Activated CD4-positive, alpha-beta T cell treated with anti-CD3 and anti-CD28 coated beads for 24 hours (primary cell): Measurements from ENCODE around the gene RYR3.

Experiments
- DNase-seq, 2 donors: peaks; one replicate each; pipeline ENCODE4 v3.0.0-alpha.2; 2020; ENCODE audit warnings: low read depth in 2 of 2

RYR3 gene

GRCh38 chr15:33320017-33320416 is 9.2 kb downstream of the RYR3 start:
- no peak for DNase-seq

- DNase-seq, result no peak
Measured at GRCh38 chr15:33322091-33322490, 11.3 kb downstream of the RYR3 start.

GRCh38 chr15:33324609-33325008 is 13.8 kb downstream of the RYR3 start:
- no peak for DNase-seq

- DNase-seq, result no peak
Measured at GRCh38 chr15:33326908-33327307, 16.1 kb downstream of the RYR3 start.

GRCh38 chr15:33328106-33328505 is 17.3 kb downstream of the RYR3 start:
- no peak for DNase-seq

GRCh38 chr15:33329457-33329856 is 18.7 kb downstream of the RYR3 start:
- no peak for DNase-seq

- DNase-seq, result no peak
Measured at GRCh38 chr15:33330931-33331330, 20.2 kb downstream of the RYR3 start.

GRCh38 chr15:33341953-33342352 is 31.2 kb downstream of the RYR3 start:
- DNase-seq, result no peak

GRCh38 chr15:33343275-33343674 is 32.5 kb downstream of the RYR3 start:
- DNase-seq, result no peak

- DNase-seq, result no peak
Measured at GRCh38 chr15:33344111-33344510, 33.3 kb downstream of the RYR3 start.

GRCh38 chr15:33344530-33344929 is 33.8 kb downstream of the RYR3 start:
- no peak for DNase-seq

- no peak for DNase-seq
Measured at GRCh38 chr15:33354411-33354810, 43.6 kb downstream of the RYR3 start.

- no peak for DNase-seq
Measured at GRCh38 chr15:33357845-33358244, 47.1 kb downstream of the RYR3 start.

- DNase-seq, result no peak
Measured at GRCh38 chr15:33358306-33358705, 47.5 kb downstream of the RYR3 start.

GRCh38 chr15:33360886-33361285 is 50.1 kb downstream of the RYR3 start:
- DNase-seq, result no peak

GRCh38 chr15:33369941-33370622 is 59.3 kb downstream of the RYR3 start:
- no peak for DNase-seq

GRCh38 chr15:33370623-33371020 is 59.9 kb downstream of the RYR3 start:
- no peak for DNase-seq

- no peak for DNase-seq
Measured at GRCh38 chr15:33371159-33371558, 60.4 kb downstream of the RYR3 start.

GRCh38 chr15:33374226-33374914 is 63.6 kb downstream of the RYR3 start:
- no peak for DNase-seq

GRCh38 chr15:33375236-33375635 is 64.5 kb downstream of the RYR3 start:
- DNase-seq, result no peak

GRCh38 chr15:33377204-33377603 is 66.4 kb downstream of the RYR3 start:
- DNase-seq, result no peak

GRCh38 chr15:33378866-33379480 is 68.2 kb downstream of the RYR3 start:
- DNase-seq, result no peak

- DNase-seq, result no peak
Measured at GRCh38 chr15:33380406-33380805, 69.6 kb downstream of the RYR3 start.
